ENCODE results near the gene CYB561A3.

DNA sequence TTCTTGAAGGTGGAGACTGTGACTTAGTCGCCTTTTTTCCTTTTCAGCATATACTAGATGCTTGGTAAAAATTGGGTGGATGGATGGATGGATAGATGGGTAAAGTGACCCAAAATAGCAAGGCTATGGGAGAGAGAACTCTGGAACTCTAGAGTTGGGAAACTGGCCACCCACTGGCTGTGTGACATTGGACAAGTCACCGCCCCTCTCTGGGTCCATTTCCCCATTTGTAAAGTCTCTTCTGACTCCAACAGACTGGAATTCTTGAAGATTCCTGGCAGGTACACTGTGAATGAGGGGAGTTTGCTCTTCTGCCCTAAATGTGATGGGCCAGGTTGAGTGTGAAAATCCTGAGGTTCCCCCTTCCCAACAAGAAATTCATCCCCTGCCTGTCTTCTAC is 20.7 kb downstream of the CYB561A3 start:
- TF ChIP-seq, protein P1, sequence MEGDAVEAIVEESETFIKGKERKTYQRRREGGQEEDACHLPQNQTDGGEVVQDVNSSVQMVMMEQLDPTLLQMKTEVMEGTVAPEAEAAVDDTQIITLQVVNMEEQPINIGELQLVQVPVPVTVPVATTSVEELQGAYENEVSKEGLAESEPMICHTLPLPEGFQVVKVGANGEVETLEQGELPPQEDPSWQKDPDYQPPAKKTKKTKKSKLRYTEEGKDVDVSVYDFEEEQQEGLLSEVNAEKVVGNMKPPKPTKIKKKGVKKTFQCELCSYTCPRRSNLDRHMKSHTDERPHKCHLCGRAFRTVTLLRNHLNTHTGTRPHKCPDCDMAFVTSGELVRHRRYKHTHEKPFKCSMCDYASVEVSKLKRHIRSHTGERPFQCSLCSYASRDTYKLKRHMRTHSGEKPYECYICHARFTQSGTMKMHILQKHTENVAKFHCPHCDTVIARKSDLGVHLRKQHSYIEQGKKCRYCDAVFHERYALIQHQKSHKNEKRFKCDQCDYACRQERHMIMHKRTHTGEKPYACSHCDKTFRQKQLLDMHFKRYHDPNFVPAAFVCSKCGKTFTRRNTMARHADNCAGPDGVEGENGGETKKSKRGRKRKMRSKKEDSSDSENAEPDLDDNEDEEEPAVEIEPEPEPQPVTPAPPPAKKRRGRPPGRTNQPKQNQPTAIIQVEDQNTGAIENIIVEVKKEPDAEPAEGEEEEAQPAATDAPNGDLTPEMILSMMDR (IDR thresholded peaks at IDR 0.05) = no peak
- TF ChIP-seq POLR2A (IDR thresholded peaks at IDR 0.05) = no peak

Measured in Peyer's patch (tissue), 4 donors.